ENCODE measurements around the gene SYT2.
"Not testable (repeated sequence)": the region's sequence is repeated elsewhere in the genome, so short reads cannot be mapped to it uniquely, and the experiment has no call there.

The SYT2 gene

GRCh38 chr1:202710070-202711045 is at the start of gene SYT2:
Gene SYT2 (minus strand): TSS chr1:202710454. CDS start chr1:202605772, 104,682 bp downstream.
- DNase-seq (ENCODE audit: insufficient read length, low spot score) (no peak), FAIRE-seq (no peak)

GRCh38 chr1:202756391-202756790 is 46.1 kb upstream of the SYT2 start:
- FAIRE-seq = no peak
- no peak for DNase-seq (ENCODE audit: insufficient read length, low spot score)

GRCh38 chr1:202754293-202754692 is 44.0 kb upstream of the SYT2 start:
- DNase-seq (ENCODE audit: insufficient read length, low spot score) (no peak), FAIRE-seq (no peak)

- DNase-seq (ENCODE audit: insufficient read length, low spot score) (no peak), FAIRE-seq (no peak)
These were observed 42.5 kb upstream of the SYT2 start for GRCh38 chr1:202752774-202753173.

GRCh38 chr1:202750761-202751160 is 40.5 kb upstream of the SYT2 start:
- no peak for DNase-seq (ENCODE audit: insufficient read length, low spot score)

DNA sequence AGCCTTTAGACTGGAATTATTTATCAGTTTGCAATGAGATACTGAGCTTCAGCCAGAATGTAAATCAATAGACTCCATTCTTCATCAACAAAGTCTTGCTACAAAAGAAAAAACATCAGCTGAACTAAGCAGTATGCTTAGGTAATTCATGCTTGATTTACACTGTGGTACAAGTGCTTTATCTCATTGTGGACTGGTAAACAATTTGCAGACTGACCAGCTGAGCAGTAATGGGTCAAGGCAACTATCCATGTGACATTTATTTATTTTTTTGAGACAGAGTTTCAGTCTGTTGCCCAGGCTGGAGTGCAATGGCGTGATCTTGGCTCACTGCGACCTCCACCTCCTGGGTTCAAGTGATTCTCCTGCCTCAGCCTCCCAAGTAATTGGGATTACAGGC is 39.8 kb upstream of the SYT2 start:
- no peak for FAIRE-seq
- no peak for DNase-seq (ENCODE audit: insufficient read length, low spot score)

More at GRCh38 chr1:202750761-202751160, 40.5 kb upstream of the SYT2 start:
- no peak for FAIRE-seq

DNA sequence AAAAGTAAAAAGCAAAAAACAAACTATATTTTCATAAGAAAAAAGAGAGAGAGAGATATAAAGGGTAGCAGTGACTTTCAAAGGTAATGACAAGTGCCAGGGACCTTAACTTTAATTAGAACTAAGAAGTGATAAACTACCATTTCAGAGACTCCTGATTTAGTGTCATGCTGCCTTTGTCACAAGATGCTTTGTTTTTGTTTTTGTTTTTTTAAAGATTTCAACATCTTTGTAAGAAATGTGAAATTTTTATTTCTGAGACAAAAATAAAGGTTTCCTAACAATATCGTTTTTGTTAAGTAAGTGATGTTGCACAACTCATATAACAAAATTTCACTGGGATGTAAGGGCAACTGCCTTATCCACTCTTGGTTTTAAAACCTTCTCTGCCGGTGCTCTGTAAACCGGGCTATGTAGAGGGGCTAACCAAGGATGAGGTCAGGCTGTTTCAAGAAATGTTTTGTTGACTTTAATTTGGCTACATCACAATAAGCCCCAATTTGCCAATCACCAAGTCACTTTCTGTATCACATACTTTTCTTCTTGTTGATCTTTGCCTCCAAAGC is 35.2 kb upstream of the SYT2 start:
- no peak for FAIRE-seq
- DNase-seq (ENCODE audit: insufficient read length, low spot score) = no peak

GRCh38 chr1:202744770-202745169 is 34.5 kb upstream of the SYT2 start:
- not testable (repeated sequence) for DNase-seq (ENCODE audit: insufficient read length, low spot score); FAIRE-seq

GRCh38 chr1:202742496-202742895 is 32.2 kb upstream of the SYT2 start:
- DNase-seq (ENCODE audit: insufficient read length, low spot score) (no peak), FAIRE-seq (no peak)

DNA sequence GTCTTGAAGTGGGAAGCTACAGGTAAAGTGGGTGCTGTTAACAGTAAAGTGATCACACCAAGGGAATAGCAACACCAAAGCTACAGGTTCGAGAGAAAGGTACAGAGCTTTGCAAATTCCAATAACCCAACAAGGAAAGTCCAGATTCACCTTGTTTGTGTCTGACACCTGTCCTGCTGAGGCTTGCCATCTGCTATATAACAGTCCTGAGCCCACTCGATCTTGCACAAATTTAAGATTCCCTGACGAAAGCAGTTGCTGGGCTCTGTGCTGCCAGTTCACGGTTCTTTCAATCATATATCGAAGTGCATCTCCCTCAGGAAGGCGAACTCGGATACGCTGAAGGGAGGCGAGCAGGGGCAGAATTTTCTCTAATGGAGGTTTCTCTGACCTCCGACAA is 23.0 kb upstream of the SYT2 start:
- FAIRE-seq (no peak), DNase-seq (ENCODE audit: insufficient read length, low spot score) (no peak)

- FAIRE-seq = no peak
- no peak for DNase-seq (ENCODE audit: insufficient read length, low spot score)
These were observed 18.7 kb upstream of the SYT2 start for GRCh38 chr1:202728951-202729350.

DNA sequence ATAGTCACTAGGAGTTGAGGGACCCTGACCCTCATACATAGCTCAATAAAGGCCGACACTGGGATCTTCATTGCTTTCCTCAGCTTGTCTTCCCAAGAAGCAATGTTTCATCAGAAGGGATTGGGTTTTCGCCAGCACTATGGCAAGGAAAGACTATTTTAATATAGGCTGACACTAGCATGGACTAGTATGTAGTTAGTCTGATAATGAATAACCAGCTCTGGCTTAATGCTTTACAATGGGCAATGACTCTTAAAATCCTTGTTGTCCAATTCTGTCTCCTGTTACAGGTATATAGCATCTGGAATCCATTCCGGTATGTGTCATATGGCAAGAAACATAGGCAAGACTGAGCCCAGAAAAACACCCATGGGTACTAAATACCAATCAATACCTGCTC is 15.3 kb upstream of the SYT2 start:
- DNase-seq (ENCODE audit: insufficient read length, low spot score) = no peak
- FAIRE-seq = no peak

- FAIRE-seq (no peak), DNase-seq (ENCODE audit: insufficient read length, low spot score) (no peak)
These were observed 13.5 kb upstream of the SYT2 start for GRCh38 chr1:202723708-202724107.

DNA sequence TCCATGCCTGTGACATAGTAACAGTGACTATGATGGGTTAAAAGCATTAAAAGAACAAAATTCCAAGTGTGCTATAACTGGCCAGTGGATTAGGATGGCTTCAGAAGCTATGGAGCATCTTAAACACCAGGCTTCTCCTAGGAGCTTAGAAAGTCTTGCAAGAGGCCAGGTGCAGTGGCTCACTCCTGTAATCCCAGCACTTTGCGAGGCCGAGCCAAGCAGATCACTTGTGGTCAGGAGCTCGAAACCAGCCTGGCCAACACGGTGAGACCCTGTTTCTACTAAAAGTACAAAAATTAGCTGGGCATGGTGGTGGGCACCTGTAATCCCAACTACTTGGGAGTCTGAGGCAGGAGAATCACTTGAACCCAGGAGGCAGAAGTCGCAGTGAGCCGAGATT is 12.8 kb upstream of the SYT2 start:
- not testable (repeated sequence) for DNase-seq (ENCODE audit: insufficient read length, low spot score); FAIRE-seq

GRCh38 chr1:202716654-202717053 is 6.4 kb upstream of the SYT2 start:
- FAIRE-seq (no peak), DNase-seq (ENCODE audit: insufficient read length, low spot score) (no peak)

DNA sequence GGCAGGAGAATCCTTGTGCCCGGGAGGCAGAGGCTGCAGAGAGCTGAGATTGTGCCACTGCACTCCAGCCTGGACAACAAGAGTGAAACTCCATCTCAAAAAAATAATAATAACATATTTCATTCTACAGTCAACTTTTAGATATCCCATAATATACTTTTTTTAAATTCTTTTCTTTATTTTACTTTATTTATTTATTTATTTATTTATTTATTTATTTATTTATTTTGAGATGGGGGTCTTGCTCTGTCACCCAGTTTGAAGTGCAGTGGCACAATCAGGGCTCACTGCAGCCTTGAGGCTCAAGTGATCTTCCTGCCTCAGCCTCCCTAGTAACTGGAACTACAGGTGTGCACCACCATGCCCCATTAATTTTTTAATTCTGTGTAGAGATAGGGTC is 3.9 kb upstream of the SYT2 start:
- not testable (repeated sequence) for DNase-seq (ENCODE audit: insufficient read length, low spot score); FAIRE-seq

GRCh38 chr1:202713110-202713509 is 2.9 kb upstream of the SYT2 start:
- no peak for DNase-seq (ENCODE audit: insufficient read length, low spot score)
- FAIRE-seq = no peak

DNA sequence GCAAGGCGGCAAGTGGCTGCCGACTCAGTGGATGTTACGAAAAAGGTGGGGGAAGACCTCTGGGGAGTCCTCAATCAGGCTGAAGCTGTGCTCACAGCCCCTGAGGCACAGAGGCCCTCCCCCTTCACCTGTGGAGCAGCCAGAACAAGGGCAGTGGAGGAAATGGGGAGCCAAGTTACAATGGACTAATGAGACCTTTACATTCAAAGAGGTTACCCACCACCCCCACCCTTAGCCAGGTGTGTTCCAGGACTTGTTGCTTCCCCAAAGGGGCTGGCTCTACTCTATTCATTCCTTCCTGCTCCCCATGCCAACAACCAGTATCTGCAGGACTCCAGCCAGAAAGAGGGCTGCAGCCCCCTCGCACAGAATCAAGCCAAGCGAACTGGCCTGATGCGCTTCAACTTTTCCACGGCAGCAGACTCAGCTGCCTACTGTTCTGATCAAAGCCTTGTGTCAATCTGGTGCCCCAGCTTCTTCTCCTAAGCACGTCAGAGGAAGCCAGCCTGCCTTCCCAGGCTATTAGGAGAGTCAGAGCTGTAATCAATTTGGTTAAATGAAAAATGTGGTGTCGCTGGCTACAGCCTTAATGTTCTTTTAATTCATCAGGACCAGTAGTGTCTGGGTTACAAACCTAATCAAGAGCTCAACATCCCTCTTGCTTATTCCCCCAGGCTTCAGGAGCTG is 1.8 kb upstream of the SYT2 start:
- no peak for FAIRE-seq
- no peak for DNase-seq (ENCODE audit: insufficient read length, low spot score)

- no peak for DNase-seq (ENCODE audit: insufficient read length, low spot score)
- FAIRE-seq = no peak
These were observed 795 bp downstream of the SYT2 start for GRCh38 chr1:202709276-202710041.

DNA sequence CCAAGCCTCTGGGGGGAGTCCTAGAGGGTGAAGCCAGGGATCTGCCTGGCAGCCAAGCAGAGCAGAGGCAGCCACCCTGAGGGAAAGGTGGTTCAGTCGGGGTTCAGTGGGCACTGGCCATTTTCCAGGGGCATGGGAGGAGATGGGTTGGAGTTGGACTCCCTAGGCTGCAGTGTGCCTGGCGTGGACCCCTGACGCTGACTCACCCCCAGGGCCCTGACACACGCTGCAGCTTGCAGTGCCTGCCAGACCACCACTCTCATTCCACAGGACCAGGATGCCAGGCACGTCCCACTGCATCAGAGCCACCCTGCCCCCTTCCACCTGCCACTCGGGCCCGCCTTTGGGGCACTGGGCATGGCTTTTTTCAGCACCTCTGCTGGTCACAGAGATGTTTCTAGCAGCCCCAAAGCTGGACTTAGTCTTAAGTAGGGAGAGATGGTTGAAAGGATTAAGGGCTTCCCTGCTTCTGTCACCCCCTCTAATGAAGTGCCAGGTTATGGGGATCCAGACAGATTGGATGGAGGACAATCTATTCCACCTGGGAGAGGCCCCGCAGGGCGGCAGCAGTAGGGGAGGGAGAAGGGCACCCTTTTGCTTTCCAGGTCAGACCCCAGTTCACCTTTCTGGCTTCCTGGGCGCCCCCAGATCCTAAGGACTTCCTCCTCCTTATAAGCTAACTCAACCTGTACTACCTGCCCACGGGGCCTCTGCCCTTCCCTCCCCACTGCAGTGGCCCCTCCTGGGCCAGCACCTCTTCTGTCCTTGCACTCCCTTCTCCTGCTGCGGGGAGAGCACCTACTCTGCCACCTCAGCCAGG is 1.6 kb downstream of the SYT2 start:
- no peak for FAIRE-seq
- no peak for DNase-seq (ENCODE audit: insufficient read length, low spot score)
